Liver (tissue), 9 donors: ENCODE measurements around the gene FMN1. TPM values are rescaled to one million over a fixed set of nuclear protein-coding genes. Genes with fewer than 3 reads are reported as not detected.

ENCODE experiments used
- DNase-seq: peaks from one replicate; pipeline ENCODE4 v3.0.0-alpha.2; 2017; ENCODE audit warnings: low spot score
- H3K27ac ChIP-seq, 2 donors: one replicate each; pipeline ENCODE4 v1.7.0; 2013; ENCODE audit warnings: inconsistent platforms in 2 of 2, low read length in 2 of 2, control low read depth in 1 of 2, low read depth in 1 of 2, mild to moderate bottlenecking in 1 of 2
- H3K27me3 ChIP-seq, 4 donors: one replicate each; pipeline versions ENCODE4 v1.6.1 to v1.7.0; 2013; ENCODE audit warnings: low read length in 3 of 4, inconsistent platforms in 1 of 4, mild to moderate bottlenecking in 1 of 4, moderate library complexity in 1 of 4; ENCODE audit not compliant: control insufficient read depth in 4 of 4, insufficient read depth in 4 of 4
- H3K36me3 ChIP-seq, 4 donors: one replicate each; pipeline versions ENCODE4 v1.6.1 to v1.7.0; 2013; ENCODE audit warnings: low read length in 3 of 4, mild to moderate bottlenecking in 3 of 4, low read depth in 1 of 4, moderate library complexity in 1 of 4; ENCODE audit not compliant: control insufficient read depth in 4 of 4, insufficient read depth in 3 of 4
- H3K4me1 ChIP-seq, 4 donors: one replicate each; pipeline versions ENCODE4 v1.6.1 to v1.7.0; 2013; ENCODE audit warnings: low read length in 3 of 4, mild to moderate bottlenecking in 3 of 4, moderate library complexity in 1 of 4; ENCODE audit not compliant: control insufficient read depth in 4 of 4, insufficient read depth in 4 of 4
- H3K4me3 ChIP-seq, 3 donors: one replicate each; pipeline versions ENCODE4 v1.6.1 to v1.7.0; 2013; ENCODE audit warnings: low read length in 3 of 3, control low read depth in 1 of 3, low read depth in 1 of 3, mild to moderate bottlenecking in 1 of 3
- H3K9ac ChIP-seq, 2 donors: one replicate each; pipeline ENCODE4 v1.7.0; 2013; ENCODE audit warnings: low read length in 2 of 2, mild to moderate bottlenecking in 2 of 2, moderate library complexity in 2 of 2, control low read depth in 1 of 2, low read depth in 1 of 2
- H3K9me3 ChIP-seq, 4 donors: one replicate each; pipeline versions ENCODE4 v1.6.1 to v1.7.0; 2013; ENCODE audit warnings: low read length in 3 of 4; ENCODE audit not compliant: control insufficient read depth in 4 of 4
- EGR1 ChIP-seq, 2 donors: IDR thresholded peaks; 2 replicates each; pipeline ENCODE4 v1.6.1; 2016 to 2018; ENCODE audit warnings: antibody characterized with exemption in 2 of 2, low read depth in 2 of 2
- FOXA1 ChIP-seq: IDR thresholded peaks from 2 replicates; pipeline ENCODE4 v1.6.1; 2016; ENCODE audit warnings: antibody characterized with exemption
- FOXA2 ChIP-seq: IDR thresholded peaks from 2 replicates; pipeline ENCODE4 v1.6.1; 2016; ENCODE audit warnings: antibody characterized with exemption
- GABPA ChIP-seq, 2 donors: IDR thresholded peaks in 1 of 2; conservative IDR thresholded peaks in 1 of 2; 2 replicates each; pipeline ENCODE4 v1.6.1; 2016; ENCODE audit warnings: antibody characterized with exemption in 2 of 2, mild to moderate bottlenecking in 1 of 2, moderate library complexity in 1 of 2
- HNF4A ChIP-seq, 2 donors: conservative IDR thresholded peaks; 2 replicates each; pipeline ENCODE4 v1.6.1; 2016; ENCODE audit warnings: antibody characterized with exemption in 2 of 2, mild to moderate bottlenecking in 2 of 2
- NR2F2 ChIP-seq: IDR thresholded peaks from 2 replicates; pipeline ENCODE4 v1.6.1; 2016; ENCODE audit warnings: antibody characterized with exemption
- RAD21 ChIP-seq, 2 donors: IDR thresholded peaks; 2 replicates each; pipeline ENCODE4 v1.6.1; 2016; ENCODE audit warnings: antibody characterized with exemption in 2 of 2, mild to moderate bottlenecking in 2 of 2
- RXRA ChIP-seq, 2 donors: IDR thresholded peaks; 2 replicates each; pipeline ENCODE4 v1.6.1; 2017 to 2018; ENCODE audit warnings: antibody characterized with exemption in 2 of 2, mild to moderate bottlenecking in 1 of 2
- SP1 ChIP-seq: IDR thresholded peaks from 2 replicates; pipeline ENCODE4 v1.6.1; 2018; ENCODE audit warnings: antibody characterized with exemption, mild to moderate bottlenecking
- YY1 ChIP-seq: IDR thresholded peaks from 2 replicates; pipeline ENCODE4 v1.6.1; 2016; ENCODE audit warnings: antibody characterized with exemption, mild to moderate bottlenecking
- WGBS: extraction: QIAGEN DNeasy Blood & Tissue Kit; methylation state at CpG from one replicate; pipeline ENCODE4 v1.1.7; 2013; 5-methylcytosine and 5-hydroxymethylcytosine counted together
- polyA plus RNA-seq, 2 donors: library from polyadenylated mRNA; stranded (reverse) in 1 of 2; unstranded in 1 of 2; fragments of 200-250 nt in 1 of 2; fragments of >200 nt in 1 of 2; fragmentation: Nextera tagmentation in 1 of 2; extraction: Ambion mirVana in 1 of 2; gene quantifications; one replicate each; pipeline versions ENCODE4 v1.2.1 to v1.2.3, GENCODE V29; 2013 to 2015
- total RNA-seq, 2 donors: library from RNA; depleted of rRNA; stranded (reverse); fragments of >200 nt; gene quantifications; one replicate each; pipeline ENCODE4 v1.2.3, GENCODE V29; 2014
- TF ChIP-seq, protein P1 (sequence below): IDR thresholded peaks from 2 replicates; pipeline ENCODE4 v1.6.1; 2016; ENCODE audit warnings: antibody characterized with exemption
- TF ChIP-seq, protein P2 (sequence below): IDR thresholded peaks from 2 replicates; pipeline ENCODE4 v1.6.1; 2016; ENCODE audit warnings: antibody characterized with exemption, mild to moderate bottlenecking
- TF ChIP-seq, protein P3 (sequence below): IDR thresholded peaks from 2 replicates; pipeline ENCODE4 v1.6.1; 2016; ENCODE audit warnings: antibody characterized with exemption
- donor health status: healthy.
- donor health status: healthy.
- donor health status: healthy.
- donor health status: healthy.
- donor health status: healthy.

FMN1 gene
- total and polyA plus RNA-seq, 4 donors = 0.21 to 5.4 (median 0.53) TPM

DNA sequence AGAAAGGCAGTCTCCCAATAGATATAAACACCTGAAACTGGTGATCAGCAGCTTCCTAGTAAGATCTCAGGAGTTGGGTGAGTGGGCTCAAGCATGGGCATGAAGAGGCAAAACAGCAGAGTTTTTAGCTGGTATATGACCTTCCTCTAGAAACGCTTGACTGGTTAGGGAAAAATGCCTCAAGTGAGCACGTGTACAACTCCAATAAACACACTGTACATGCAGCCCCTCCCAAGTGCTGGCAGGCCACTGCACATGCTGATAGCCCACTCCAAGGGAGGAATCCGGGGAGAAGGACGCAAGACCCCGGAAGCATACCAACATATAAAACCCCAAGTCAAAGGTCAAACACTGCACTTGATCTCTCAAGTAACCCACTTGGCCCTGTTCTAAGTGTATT lies 143.0 kb downstream of the FMN1 start:
- H3K27ac ChIP-seq = no peak overlapping the region
- whole genome bisulfite sequencing = 67% methylated on average over 5 of the region's 5 CpGs
- H3K9me3 ChIP-seq = peaks cover 0 to 7% (median 2%) of the 10 kb centered on the region in 4 donors
- H3K27me3 ChIP-seq = no peaks in the 10 kb centered on the region
- H3K4me3 ChIP-seq = no peak overlapping the region
- H3K4me1 ChIP-seq = no peaks in the 10 kb centered on the region
- no peaks in the 10 kb centered on the region for H3K36me3 ChIP-seq
- H3K9ac ChIP-seq = no peak overlapping the region
- TF ChIP-seq EGR1 (IDR thresholded peaks at IDR 0.05; ENCODE audit: low read depth in 2 of 2) (no peak), GABPA (IDR thresholded peaks at IDR 0.05 in 1 of 2, conservative IDR thresholded peaks at IDR 0.05 in 1 of 2) (no peak), HNF4A (conservative IDR thresholded peaks at IDR 0.05) (no peak), FOXA1 (no peak), NR2F2 (no peak)
- TF ChIP-seq, protein P1, sequence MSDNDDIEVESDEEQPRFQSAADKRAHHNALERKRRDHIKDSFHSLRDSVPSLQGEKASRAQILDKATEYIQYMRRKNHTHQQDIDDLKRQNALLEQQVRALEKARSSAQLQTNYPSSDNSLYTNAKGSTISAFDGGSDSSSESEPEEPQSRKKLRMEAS = no peak
- DNase-seq = no peak

DNA sequence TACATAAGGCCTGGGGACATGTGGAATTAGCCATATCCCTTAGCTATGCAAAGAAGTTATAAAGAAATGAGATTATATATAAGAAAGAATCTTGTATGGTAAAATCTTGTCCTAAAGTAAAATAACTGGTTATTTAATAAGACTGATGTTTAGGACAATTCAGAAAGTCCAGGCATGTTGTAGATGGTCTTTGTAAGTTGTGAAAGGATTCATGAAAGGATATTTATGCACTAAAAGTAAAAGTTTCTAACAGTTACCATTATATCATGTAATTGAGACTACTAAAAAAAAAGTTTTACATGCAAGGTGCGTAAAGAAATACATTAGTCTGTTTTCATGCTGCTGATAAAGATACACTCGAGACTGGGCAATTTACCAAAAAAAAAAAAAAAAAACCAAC lies 146.3 kb downstream of the FMN1 start:
- Histone ChIP-seq H3K4me1 (no peaks in the 10 kb centered on the region), H3K9ac (no peak overlapping the region), H3K27ac (no peak overlapping the region), H3K4me3 (no peak overlapping the region), H3K9me3 (peaks cover 0 to 9% (median 5%) of the 10 kb centered on the region in 4 donors), H3K27me3 (no peaks in the 10 kb centered on the region), H3K36me3 (no peaks in the 10 kb centered on the region)
- no peak for DNase-seq
- WGBS = 78% methylated on average over 2 of the region's 2 CpGs
- TF ChIP-seq YY1 = no peak
- TF ChIP-seq NR2F2 = no peak
- TF ChIP-seq FOXA2 = no peak
- TF ChIP-seq RAD21 (IDR thresholded peaks at IDR 0.05) = no peak
- TF ChIP-seq FOXA1 = no peak
- TF ChIP-seq, protein P2, sequence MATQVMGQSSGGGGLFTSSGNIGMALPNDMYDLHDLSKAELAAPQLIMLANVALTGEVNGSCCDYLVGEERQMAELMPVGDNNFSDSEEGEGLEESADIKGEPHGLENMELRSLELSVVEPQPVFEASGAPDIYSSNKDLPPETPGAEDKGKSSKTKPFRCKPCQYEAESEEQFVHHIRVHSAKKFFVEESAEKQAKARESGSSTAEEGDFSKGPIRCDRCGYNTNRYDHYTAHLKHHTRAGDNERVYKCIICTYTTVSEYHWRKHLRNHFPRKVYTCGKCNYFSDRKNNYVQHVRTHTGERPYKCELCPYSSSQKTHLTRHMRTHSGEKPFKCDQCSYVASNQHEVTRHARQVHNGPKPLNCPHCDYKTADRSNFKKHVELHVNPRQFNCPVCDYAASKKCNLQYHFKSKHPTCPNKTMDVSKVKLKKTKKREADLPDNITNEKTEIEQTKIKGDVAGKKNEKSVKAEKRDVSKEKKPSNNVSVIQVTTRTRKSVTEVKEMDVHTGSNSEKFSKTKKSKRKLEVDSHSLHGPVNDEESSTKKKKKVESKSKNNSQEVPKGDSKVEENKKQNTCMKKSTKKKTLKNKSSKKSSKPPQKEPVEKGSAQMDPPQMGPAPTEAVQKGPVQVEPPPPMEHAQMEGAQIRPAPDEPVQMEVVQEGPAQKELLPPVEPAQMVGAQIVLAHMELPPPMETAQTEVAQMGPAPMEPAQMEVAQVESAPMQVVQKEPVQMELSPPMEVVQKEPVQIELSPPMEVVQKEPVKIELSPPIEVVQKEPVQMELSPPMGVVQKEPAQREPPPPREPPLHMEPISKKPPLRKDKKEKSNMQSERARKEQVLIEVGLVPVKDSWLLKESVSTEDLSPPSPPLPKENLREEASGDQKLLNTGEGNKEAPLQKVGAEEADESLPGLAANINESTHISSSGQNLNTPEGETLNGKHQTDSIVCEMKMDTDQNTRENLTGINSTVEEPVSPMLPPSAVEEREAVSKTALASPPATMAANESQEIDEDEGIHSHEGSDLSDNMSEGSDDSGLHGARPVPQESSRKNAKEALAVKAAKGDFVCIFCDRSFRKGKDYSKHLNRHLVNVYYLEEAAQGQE = no peak

DNA sequence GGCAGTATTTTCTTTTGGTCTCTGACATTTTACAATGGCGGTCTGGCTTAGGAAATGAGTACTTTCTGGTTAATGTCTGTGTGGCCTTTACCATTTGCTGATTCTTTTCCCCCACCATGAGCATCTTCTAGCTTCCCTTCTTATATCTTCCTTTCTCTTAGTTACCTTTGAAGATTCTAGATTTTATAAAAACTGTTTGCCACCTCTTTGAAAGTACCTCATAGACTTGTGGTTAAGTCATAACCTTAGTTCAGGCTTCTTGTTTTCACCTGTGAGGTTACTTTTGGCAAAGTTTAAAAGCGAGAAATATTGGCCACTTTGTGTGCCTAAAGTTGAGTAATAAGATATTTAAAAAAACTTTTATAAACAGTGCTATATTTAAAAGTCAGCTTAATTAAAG lies 147.4 kb downstream of the FMN1 start:
- no peak overlapping the region for H3K27ac ChIP-seq
- no peaks in the 10 kb centered on the region for H3K4me1 ChIP-seq
- no peaks in the 10 kb centered on the region for H3K27me3 ChIP-seq
- 82% methylated on average over 2 of the region's 2 CpGs for WGBS
- TF ChIP-seq RXRA (IDR thresholded peaks at IDR 0.05) (no peak), NR2F2 (no peak), SP1 (no peak), GABPA (IDR thresholded peaks at IDR 0.05 in 1 of 2, conservative IDR thresholded peaks at IDR 0.05 in 1 of 2) (no peak)
- TF ChIP-seq, protein P3, sequence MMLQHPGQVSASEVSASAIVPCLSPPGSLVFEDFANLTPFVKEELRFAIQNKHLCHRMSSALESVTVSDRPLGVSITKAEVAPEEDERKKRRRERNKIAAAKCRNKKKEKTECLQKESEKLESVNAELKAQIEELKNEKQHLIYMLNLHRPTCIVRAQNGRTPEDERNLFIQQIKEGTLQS = no peak
- H3K9me3 ChIP-seq = peaks cover 0 to 5% (median 3%) of the 10 kb centered on the region in 4 donors
- H3K36me3 ChIP-seq = no peaks in the 10 kb centered on the region
- no peak for DNase-seq
- no peak overlapping the region for H3K9ac ChIP-seq
- no peak overlapping the region for H3K4me3 ChIP-seq
